ENCODE data around the gene ARL14EPL.
A peak's percentile ranks its signal among the peaks of the same experiment; 100 is the strongest.
"Not testable (repeated sequence)": the region's sequence is repeated elsewhere in the genome, so short reads cannot be mapped to it uniquely, and the experiment has no call there.

ARL14EPL gene

DNA sequence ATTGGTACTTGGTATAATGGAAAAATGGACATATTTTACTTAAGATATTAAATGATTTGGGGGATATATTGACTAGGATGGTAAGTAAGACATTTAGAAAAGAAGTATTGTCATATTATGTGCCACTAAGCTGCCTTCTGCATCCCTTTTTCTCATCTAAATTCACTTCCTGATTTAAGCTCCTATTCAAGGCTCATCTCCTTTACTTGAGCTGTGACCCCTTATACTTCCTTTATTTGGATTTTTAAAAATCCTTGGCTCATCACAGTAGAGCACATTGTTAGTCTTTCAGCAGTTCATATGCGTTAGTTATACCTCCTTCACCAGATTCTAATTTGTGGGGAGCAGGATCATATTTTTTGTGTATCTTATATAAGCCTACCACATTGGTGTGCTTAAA, 59.1 kb downstream of the ARL14EPL start:
- H3K36me3 ChIP-seq (ENCODE audit: control insufficient read depth in 1 of 2, insufficient read depth in 2 of 2, low read depth in 1 of 2, low read length in 2 of 2), result peaks cover 4 to 52% of the 10 kb centered on the region in 2 experiments
- H3K9me3 ChIP-seq (ENCODE audit: control insufficient read depth, low read length), result no peaks in the 10 kb centered on the region
- no peak overlapping the region for H3K18ac ChIP-seq (ENCODE audit: low read depth in 1 of 2, low read length in 2 of 2)
- no peak overlapping the region for H2BK12ac ChIP-seq (ENCODE audit: low read length in 2 of 2)
- no peak overlapping the region for H4K91ac ChIP-seq (ENCODE audit: low read length)
- H2AK5ac ChIP-seq (ENCODE audit: low read length, severe bottlenecking), result no peak overlapping the region
- no peaks in the 10 kb centered on the region for H3K27me3 ChIP-seq (ENCODE audit: control insufficient read depth in 1 of 2, insufficient read depth in 1 of 2, low read length in 2 of 2)
- H3K9ac ChIP-seq (ENCODE audit: low read length), result no peak overlapping the region
- no peak for DNase-seq
- no peak overlapping the region for H4K8ac ChIP-seq (ENCODE audit: low read length)
- H3K23ac ChIP-seq (ENCODE audit: low read length in 2 of 2), result no peak overlapping the region
- H3K4me3 ChIP-seq (ENCODE audit: insufficient read depth in 1 of 2, low read depth in 1 of 2, low read length in 2 of 2), result no peak overlapping the region
- no peak overlapping the region for H3K4me2 ChIP-seq (ENCODE audit: low read length, poor library complexity, severe bottlenecking)
- H2BK15ac ChIP-seq (ENCODE audit: low read depth, poor library complexity, severe bottlenecking), result no peak overlapping the region
- H2BK120ac ChIP-seq (ENCODE audit: low read depth, low read length), result no peak overlapping the region
- H2AFZ ChIP-seq (ENCODE audit: low read depth, low read length), result no peak overlapping the region
- no peak overlapping the region for H3K4ac ChIP-seq (ENCODE audit: low read depth in 1 of 2, low read length in 2 of 2)
- H2BK5ac ChIP-seq (ENCODE audit: low read depth, low read length, poor library complexity, severe bottlenecking), result no peak overlapping the region
- H3K4me1 ChIP-seq (ENCODE audit: control insufficient read depth, insufficient read depth, low read depth, low read length), result no peaks in the 10 kb centered on the region
- H3K27ac ChIP-seq (ENCODE audit: low read length, poor library complexity, severe bottlenecking), result no peak overlapping the region
- H3K79me1 ChIP-seq (replicated peaks; ENCODE audit: low read length, poor library complexity, severe bottlenecking), result peaks cover 14% of the 10 kb centered on the region
- no peak overlapping the region for H3K14ac ChIP-seq (ENCODE audit: low read length in 2 of 2)
- no CpG with 5 or more reads among the region's 1 CpG for WGBS

DNA sequence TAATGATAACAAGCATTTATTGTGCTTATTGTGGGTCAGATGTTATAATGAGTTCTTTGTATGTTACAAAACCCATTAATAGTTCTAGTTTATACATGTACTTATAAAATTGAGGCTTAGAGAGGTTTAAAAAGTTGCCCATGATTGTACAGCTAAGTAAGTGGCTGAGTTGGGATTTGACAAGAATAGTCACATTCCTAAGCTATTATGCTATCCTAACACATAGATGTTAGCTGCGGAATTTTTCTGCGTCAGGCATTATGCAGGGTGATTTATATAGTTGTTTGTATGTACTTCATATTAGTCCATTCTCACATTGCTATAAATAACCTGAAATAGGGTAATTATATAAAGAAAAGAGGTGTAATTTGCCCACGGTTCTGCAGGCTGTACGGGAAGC, 65.0 kb downstream of the ARL14EPL start:
- Histone ChIP-seq H3K27me3 (ENCODE audit: control insufficient read depth in 1 of 2, insufficient read depth in 1 of 2, low read length in 2 of 2) (no peaks in the 10 kb centered on the region), H3K27ac (ENCODE audit: low read length, poor library complexity, severe bottlenecking) (no peak overlapping the region)

DNA sequence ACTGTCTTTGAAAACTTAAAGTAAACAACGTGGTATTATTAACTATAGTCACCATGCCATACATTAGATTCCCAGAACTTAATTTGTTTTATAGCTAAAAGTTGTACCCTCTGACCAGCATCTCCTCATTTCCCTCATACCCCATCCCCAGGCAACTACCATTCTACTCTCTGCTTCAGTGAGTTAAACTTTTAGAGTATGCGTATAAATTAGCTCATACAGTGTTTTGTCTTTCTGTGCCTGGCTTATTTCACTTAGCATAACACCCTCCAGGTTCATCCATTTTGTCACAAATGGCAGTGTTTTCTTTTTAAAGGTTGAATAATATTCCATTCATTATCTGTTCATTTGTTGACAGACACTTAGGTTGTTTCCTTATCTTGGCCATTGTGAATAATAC, 66.7 kb downstream of the ARL14EPL start:
- no peak overlapping the region for H3K27ac ChIP-seq (ENCODE audit: low read length, poor library complexity, severe bottlenecking)
- H3K9ac ChIP-seq (ENCODE audit: low read length), result no peak overlapping the region
- no peaks in the 10 kb centered on the region for H3K27me3 ChIP-seq (ENCODE audit: control insufficient read depth in 1 of 2, insufficient read depth in 1 of 2, low read length in 2 of 2)
- peaks cover 2% of the 10 kb centered on the region for H3K79me1 ChIP-seq (replicated peaks; ENCODE audit: low read length, poor library complexity, severe bottlenecking)
- DNase-seq, result no peak
- no peak overlapping the region for H3K14ac ChIP-seq (ENCODE audit: low read length in 2 of 2)
- no peak overlapping the region for H2AFZ ChIP-seq (ENCODE audit: low read depth, low read length)
- H3K36me3 ChIP-seq (ENCODE audit: control insufficient read depth in 1 of 2, insufficient read depth in 2 of 2, low read depth in 1 of 2, low read length in 2 of 2), result peaks cover 3 to 30% of the 10 kb centered on the region in 2 experiments
- no peak overlapping the region for H2BK15ac ChIP-seq (ENCODE audit: low read depth, poor library complexity, severe bottlenecking)
- H2BK5ac ChIP-seq (ENCODE audit: low read depth, low read length, poor library complexity, severe bottlenecking), result no peak overlapping the region
- no peaks in the 10 kb centered on the region for H3K9me3 ChIP-seq (ENCODE audit: control insufficient read depth, low read length)
- H3K4me1 ChIP-seq (ENCODE audit: control insufficient read depth, insufficient read depth, low read depth, low read length), result no peaks in the 10 kb centered on the region
- H3K23ac ChIP-seq (ENCODE audit: low read length in 2 of 2), result no peak overlapping the region
- H3K4ac ChIP-seq (ENCODE audit: low read depth in 1 of 2, low read length in 2 of 2), result no peak overlapping the region
- H3K4me3 ChIP-seq (ENCODE audit: insufficient read depth in 1 of 2, low read depth in 1 of 2, low read length in 2 of 2), result no peak overlapping the region
- no peak overlapping the region for H4K91ac ChIP-seq (ENCODE audit: low read length)
- no peak overlapping the region for H4K8ac ChIP-seq (ENCODE audit: low read length)
- H3K4me2 ChIP-seq (ENCODE audit: low read length, poor library complexity, severe bottlenecking), result no peak overlapping the region
- 93% methylated on average over 2 of the region's 2 CpGs for WGBS
- H2BK12ac ChIP-seq (ENCODE audit: low read length in 2 of 2), result no peak overlapping the region
- no peak overlapping the region for H3K18ac ChIP-seq (ENCODE audit: low read depth in 1 of 2, low read length in 2 of 2)
- no peak overlapping the region for H2BK120ac ChIP-seq (ENCODE audit: low read depth, low read length)
- no peak overlapping the region for H2AK5ac ChIP-seq (ENCODE audit: low read length, severe bottlenecking)

More for the DNA sequence above, 65.0 kb downstream of the ARL14EPL start:
- peak; percentile 50 for DNase-seq
- Histone ChIP-seq H4K8ac (ENCODE audit: low read length) (no peak overlapping the region), H3K4me3 (ENCODE audit: insufficient read depth in 1 of 2, low read depth in 1 of 2, low read length in 2 of 2) (no peak overlapping the region), H3K14ac (ENCODE audit: low read length in 2 of 2) (no peak overlapping the region), H3K23ac (ENCODE audit: low read length in 2 of 2) (no peak overlapping the region), H3K9me3 (ENCODE audit: control insufficient read depth, low read length) (no peaks in the 10 kb centered on the region), H3K18ac (ENCODE audit: low read depth in 1 of 2, low read length in 2 of 2) (no peak overlapping the region), H3K79me1 (replicated peaks; ENCODE audit: low read length, poor library complexity, severe bottlenecking) (peaks cover 2% of the 10 kb centered on the region), H3K9ac (ENCODE audit: low read length) (no peak overlapping the region), H2BK5ac (ENCODE audit: low read depth, low read length, poor library complexity, severe bottlenecking) (no peak overlapping the region), H3K4me2 (ENCODE audit: low read length, poor library complexity, severe bottlenecking) (no peak overlapping the region), H2BK120ac (ENCODE audit: low read depth, low read length) (no peak overlapping the region), H3K4ac (ENCODE audit: low read depth in 1 of 2, low read length in 2 of 2) (no peak overlapping the region), H2BK15ac (ENCODE audit: low read depth, poor library complexity, severe bottlenecking) (no peak overlapping the region), H4K91ac (ENCODE audit: low read length) (no peak overlapping the region), H3K4me1 (ENCODE audit: control insufficient read depth, insufficient read depth, low read depth, low read length) (no peaks in the 10 kb centered on the region), H3K36me3 (ENCODE audit: control insufficient read depth in 1 of 2, insufficient read depth in 2 of 2, low read depth in 1 of 2, low read length in 2 of 2) (peaks cover 8 to 47% of the 10 kb centered on the region in 2 experiments), H2AK5ac (ENCODE audit: low read length, severe bottlenecking) (no peak overlapping the region), H2BK12ac (ENCODE audit: low read length in 2 of 2) (no peak overlapping the region), H2AFZ (ENCODE audit: low read depth, low read length) (no peak overlapping the region)
- WGBS, result 93% methylated on average over 2 of the region's 4 CpGs

DNA sequence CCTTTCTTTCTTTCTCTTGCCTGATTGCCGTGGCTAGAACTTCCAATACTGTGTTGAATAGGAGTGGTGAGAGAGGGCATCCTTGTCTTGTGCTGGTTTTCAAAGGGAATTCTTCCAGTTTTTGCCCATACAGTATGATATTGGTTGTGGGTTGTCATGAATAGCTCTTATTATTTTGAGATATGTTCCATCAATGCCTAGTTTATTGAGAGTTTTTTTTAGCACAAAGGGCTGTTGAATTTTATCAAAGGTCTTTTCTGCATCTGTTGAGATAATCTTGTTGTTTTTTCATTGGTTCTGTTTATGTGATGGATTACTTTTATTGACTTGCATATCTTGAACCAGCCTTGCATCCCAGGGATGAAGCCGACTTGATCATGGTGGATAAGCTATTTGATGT, 72.7 kb downstream of the ARL14EPL start:
- not testable (repeated sequence) for H3K23ac ChIP-seq (ENCODE audit: low read length in 2 of 2); H3K4ac ChIP-seq (ENCODE audit: low read depth in 1 of 2, low read length in 2 of 2); H3K14ac ChIP-seq (ENCODE audit: low read length in 2 of 2); H2BK120ac ChIP-seq (ENCODE audit: low read depth, low read length); H3K9ac ChIP-seq (ENCODE audit: low read length); H2AFZ ChIP-seq (ENCODE audit: low read depth, low read length); H2BK15ac ChIP-seq (ENCODE audit: low read depth, poor library complexity, severe bottlenecking); H4K8ac ChIP-seq (ENCODE audit: low read length); H4K91ac ChIP-seq (ENCODE audit: low read length); H2AK5ac ChIP-seq (ENCODE audit: low read length, severe bottlenecking); H2BK12ac ChIP-seq (ENCODE audit: low read length in 2 of 2); H3K18ac ChIP-seq (ENCODE audit: low read depth in 1 of 2, low read length in 2 of 2); H3K27me3 ChIP-seq (ENCODE audit: control insufficient read depth in 1 of 2, insufficient read depth in 1 of 2, low read length in 2 of 2); H3K4me3 ChIP-seq (ENCODE audit: insufficient read depth in 1 of 2, low read depth in 1 of 2, low read length in 2 of 2); H3K9me3 ChIP-seq (ENCODE audit: control insufficient read depth, low read length); H3K4me2 ChIP-seq (ENCODE audit: low read length, poor library complexity, severe bottlenecking); H3K4me1 ChIP-seq (ENCODE audit: control insufficient read depth, insufficient read depth, low read depth, low read length); H3K36me3 ChIP-seq (ENCODE audit: control insufficient read depth in 1 of 2, insufficient read depth in 2 of 2, low read depth in 1 of 2, low read length in 2 of 2); DNase-seq; H2BK5ac ChIP-seq (ENCODE audit: low read depth, low read length, poor library complexity, severe bottlenecking); H3K27ac ChIP-seq (ENCODE audit: low read length, poor library complexity, severe bottlenecking)
- 94% methylated on average over 2 of the region's 2 CpGs for WGBS
- H3K79me1 ChIP-seq (replicated peaks; ENCODE audit: low read length, poor library complexity, severe bottlenecking), result peaks cover 13% of the 10 kb centered on the region
